ENCODE measurements around the gene MEF2D.

MEF2D gene

GRCh38 chr1:156458181-156458503 lies 42.4 kb downstream of the MEF2D start:
- DNase-seq (ENCODE audit: low spot score), result no peak
- H3K4me3 ChIP-seq, result no peak overlapping the region
- peak overlapping the region; percentile 98 to 100 for H3K27ac ChIP-seq
- no peak for TF ChIP-seq CTCF (IDR thresholded peaks at IDR 0.05)

GRCh38 chr1:156456625-156457465 lies 43.7 kb downstream of the MEF2D start:
- Histone ChIP-seq H3K27ac (peak overlapping the region; percentile 98 to 100), H3K4me3 (peak overlapping the region; percentile 84)
- DNase-seq (ENCODE audit: low spot score), result peak; percentile 99
- TF ChIP-seq CTCF (IDR thresholded peaks at IDR 0.05), result no peak

GRCh38 chr1:156455362-156455761 lies 45.2 kb downstream of the MEF2D start:
- TF ChIP-seq CTCF (IDR thresholded peaks at IDR 0.05), result no peak
- Histone ChIP-seq H3K27ac (no peak overlapping the region), H3K4me3 (no peak overlapping the region)
- no peak for DNase-seq (ENCODE audit: low spot score)

- DNase-seq (ENCODE audit: low spot score), result no peak
- no peak for TF ChIP-seq CTCF (IDR thresholded peaks at IDR 0.05)
- no peak overlapping the region for H3K27ac ChIP-seq
- H3K4me3 ChIP-seq, result no peak overlapping the region
These were observed 47.7 kb downstream of the MEF2D start for GRCh38 chr1:156452907-156453306.

- H3K4me3 ChIP-seq, result no peak overlapping the region
- no peak for DNase-seq (ENCODE audit: low spot score)
- H3K27ac ChIP-seq, result no peak overlapping the region
- no peak for TF ChIP-seq CTCF (IDR thresholded peaks at IDR 0.05)
These were observed 48.9 kb downstream of the MEF2D start for GRCh38 chr1:156451505-156452160.

- no peak for TF ChIP-seq CTCF (IDR thresholded peaks at IDR 0.05)
- no peak overlapping the region for H3K4me3 ChIP-seq
- DNase-seq (ENCODE audit: low spot score), result no peak
- H3K27ac ChIP-seq, result no peak overlapping the region
These were observed 52.2 kb downstream of the MEF2D start for GRCh38 chr1:156448134-156448967.

Measured in coronary artery (tissue), 2 donors.